IMR-90 (cell line): ENCODE results near the gene CFAP210. TPM values are rescaled to one million over a fixed set of nuclear protein-coding genes. Genes with fewer than 3 reads are reported as not detected.

Experiments used
- ATAC-seq: fragments of 200-7000 bp; cut with Tn5 transposase; 2 replicates; pipeline ENCODE4 v1.9.1; 2020; ENCODE audit warnings: low read depth, mild to moderate bottlenecking, moderate library complexity
- BruUV-seq: library from RNA; stranded (reverse); fragments of 400-500 nt; replicated peaks from 2 replicates; lab custom pipeline; 2021; lab: Mats Ljungman, UMichigan
- CTCF ChIA-PET: fragments of 300-600 bp; formaldehyde crosslinking; extraction: SDS; loops from one replicate; lab custom pipeline; 2021; ENCODE audit warnings: antibody characterized with exemption; lab: Yijun Ruan, JAX
- POLR2A ChIA-PET: fragments of 300-600 bp; sonication (Branson Sonifier 250); formaldehyde crosslinking; loops from one replicate; lab custom pipeline; 2022; ENCODE audit warnings: antibody characterized with exemption; ENCODE audit not compliant: unreplicated experiment; lab: Charles Lee
- DNase-seq: peaks from one replicate; pipeline ENCODE4 v3.0.0; 2013
- H2AFZ ChIP-seq: replicated peaks from 2 replicates; pipeline ENCODE3; 2013; ENCODE audit warnings: low read length, mild to moderate bottlenecking; ENCODE audit not compliant: poor library complexity
- H2AK5ac ChIP-seq: 2 replicates; pipeline ENCODE4 v1.6.1; 2013; ENCODE audit warnings: low read depth, low read length, inconsistent platforms
- H2AK9ac ChIP-seq: replicated peaks from 2 replicates; pipeline ENCODE3; 2013; ENCODE audit warnings: mild to moderate bottlenecking, low read depth, low read length, moderate library complexity; ENCODE audit not compliant: poor library complexity
- H2BK120ac ChIP-seq: 2 replicates; pipeline ENCODE4 v1.6.1; 2013; ENCODE audit warnings: low read depth, low read length, inconsistent platforms
- H2BK15ac ChIP-seq: 3 replicates; pipeline ENCODE4 v1.6.1; 2013; ENCODE audit warnings: low read depth, low read length, inconsistent platforms
- H2BK20ac ChIP-seq: 2 replicates; pipeline ENCODE4 v1.6.1; 2013; ENCODE audit warnings: low read depth, mild to moderate bottlenecking, inconsistent platforms, low read length, moderate library complexity
- H2BK5ac ChIP-seq: 2 replicates; pipeline ENCODE4 v1.6.1; 2013; ENCODE audit warnings: mild to moderate bottlenecking, low read depth, low read length, inconsistent platforms; ENCODE audit not compliant: poor library complexity, severe bottlenecking
- H3K14ac ChIP-seq: replicated peaks from 2 replicates; pipeline ENCODE4 v1.6.1; 2013; ENCODE audit warnings: low read depth, low read length, inconsistent platforms
- H3K18ac ChIP-seq: 2 replicates; pipeline ENCODE4 v1.6.1; 2013; ENCODE audit warnings: low read depth, low read length, control low read depth
- H3K23ac ChIP-seq: 2 replicates; pipeline ENCODE4 v1.6.1; 2013; ENCODE audit warnings: low read depth, low read length, inconsistent platforms
- H3K27ac ChIP-seq: 2 replicates; pipeline ENCODE4 v1.5.1; 2013; ENCODE audit warnings: mild to moderate bottlenecking, control low read depth, low read length; ENCODE audit not compliant: insufficient read depth
- H3K27me3 ChIP-seq: 2 replicates; pipeline ENCODE4 v1.6.1; 2013; ENCODE audit warnings: low read length; ENCODE audit not compliant: control insufficient read depth, insufficient read depth
- H3K36me3 ChIP-seq: 2 replicates; pipeline ENCODE4 v1.6.1; 2013; ENCODE audit warnings: low read length, mixed read lengths; ENCODE audit not compliant: control insufficient read depth, insufficient read depth
- H3K4ac ChIP-seq: 2 replicates; pipeline ENCODE4 v1.6.1; 2013; ENCODE audit warnings: low read depth, low read length, inconsistent platforms
- H3K4me1 ChIP-seq: 2 replicates; pipeline ENCODE4 v1.6.1; 2013; ENCODE audit warnings: low read length, mixed read lengths; ENCODE audit not compliant: control insufficient read depth, insufficient read depth
- H3K4me2 ChIP-seq: 2 replicates; pipeline ENCODE4 v1.6.1; 2013; ENCODE audit warnings: low read depth, mild to moderate bottlenecking, control low read depth, low read length, moderate library complexity
- H3K4me3 ChIP-seq: 2 replicates; pipeline ENCODE4 v1.5.1; 2013; ENCODE audit warnings: low read depth, mild to moderate bottlenecking, control low read depth, low read length, moderate library complexity; ENCODE audit not compliant: insufficient read depth
- H3K56ac ChIP-seq: 2 replicates; pipeline ENCODE4 v1.6.1; 2013; ENCODE audit warnings: low read length, inconsistent platforms; ENCODE audit not compliant: insufficient read depth; ENCODE audit errors: extremely low read depth
- H3K79me1 ChIP-seq, 2 experiments: 2 replicates each; pipeline ENCODE4 v1.6.1; 2013; ENCODE audit warnings: low read length in 2 of 2, inconsistent platforms in 1 of 2, low read depth in 1 of 2
- H3K9ac ChIP-seq: 2 replicates; pipeline ENCODE4 v1.6.1; 2013; ENCODE audit warnings: low read depth, low read length, control low read depth
- H3K9me1 ChIP-seq: 2 replicates; pipeline ENCODE4 v1.6.1; 2013; ENCODE audit warnings: low read length, inconsistent platforms; ENCODE audit not compliant: insufficient read depth
- H3K9me3 ChIP-seq: 2 replicates; pipeline ENCODE4 v1.6.1; 2013; ENCODE audit warnings: low read length; ENCODE audit not compliant: control insufficient read depth, insufficient read depth
- H4K20me1 ChIP-seq: 2 replicates; pipeline ENCODE4 v1.6.1; 2013; ENCODE audit warnings: low read length, inconsistent platforms; ENCODE audit not compliant: insufficient read depth
- H4K5ac ChIP-seq: 2 replicates; pipeline ENCODE4 v1.6.1; 2013; ENCODE audit warnings: mild to moderate bottlenecking, low read depth, low read length, control low read depth
- H4K8ac ChIP-seq, 2 experiments: 2 replicates each; pipeline ENCODE4 v1.6.1; 2013; ENCODE audit warnings: low read depth in 2 of 2, low read length in 2 of 2, control low read depth in 1 of 2, inconsistent platforms in 1 of 2
- H4K91ac ChIP-seq: 2 replicates; pipeline ENCODE4 v1.6.1; 2013; ENCODE audit warnings: low read depth, low read length, inconsistent platforms; ENCODE audit not compliant: insufficient read depth
- CEBPB ChIP-seq: IDR thresholded peaks from 2 replicates; pipeline ENCODE4 v1.6.1; 2012; ENCODE audit warnings: low read depth, low read length, improper control_type of control experiment
- MXI1 ChIP-seq: IDR thresholded peaks from 2 replicates; pipeline ENCODE4 v1.6.1; 2012; ENCODE audit warnings: low read depth, mild to moderate bottlenecking, low read length, moderate library complexity, borderline replicate concordance
- RCOR1 ChIP-seq: IDR thresholded peaks from 2 replicates; pipeline ENCODE4 v1.6.1; 2012; ENCODE audit warnings: mild to moderate bottlenecking, low read length, improper control_type of control experiment; ENCODE audit not compliant: insufficient replicate concordance
- USF2 ChIP-seq: fragments of 150-350 bp; IDR thresholded peaks from 2 replicates; pipeline ENCODE4 v1.6.1; 2017; ENCODE audit warnings: mild to moderate bottlenecking, antibody characterized with exemption, low read length, low read depth
- WGBS, 2 experiments: methylation state at CpG; one replicate each; pipeline versions ENCODE4 v1.1.5 to v1.1.7; 2013; ENCODE audit warnings: missing lambda C conversion rate in 2 of 2; ENCODE audit not compliant: insufficient read length in 1 of 2; ENCODE audit errors: extremely low coverage in 2 of 2; 5-methylcytosine and 5-hydroxymethylcytosine counted together
- dilution Hi-C: fragments of 300-500 bp; cut with HindIII; formaldehyde crosslinking; loops from one replicate; pipeline ENCODE4 v1.14.3; 2018; ENCODE audit warnings: low sequenced_read_pairs; ENCODE audit not compliant: unreplicated experiment
- in situ Hi-C: fragments of 300-500 bp; cut with MboI; formaldehyde crosslinking; loops from 3 replicates; pipeline ENCODE4 v1.14.3; 2019; ENCODE audit warnings: low sequenced_read_pairs, inconsistent platforms, mixed read lengths
- intact Hi-C: fragments of 100-400 bp; cut with micrococcal nuclease; formaldehyde crosslinking; loops from 2 replicates; pipeline ENCODE4 v1.10.0; 2022
- polyA plus RNA-seq, 3 experiments: library from polyadenylated mRNA; depleted of rRNA; stranded (reverse); fragments of >200 nt; gene quantifications; 2 replicates each; pipeline ENCODE4 v1.2.3, GENCODE V29; 2012; ENCODE audit warnings: low replicate concordance in 1 of 3
- total RNA-seq: library from RNA; depleted of rRNA; stranded (reverse); fragments of >200 nt; gene quantifications from 2 replicates; pipeline ENCODE4 v1.2.3, GENCODE V29; 2012

Gene CFAP210
- total and polyA plus RNA-seq, 2 of the 4 experiments (the other 2 are of a cell fraction): not detected

DNA sequence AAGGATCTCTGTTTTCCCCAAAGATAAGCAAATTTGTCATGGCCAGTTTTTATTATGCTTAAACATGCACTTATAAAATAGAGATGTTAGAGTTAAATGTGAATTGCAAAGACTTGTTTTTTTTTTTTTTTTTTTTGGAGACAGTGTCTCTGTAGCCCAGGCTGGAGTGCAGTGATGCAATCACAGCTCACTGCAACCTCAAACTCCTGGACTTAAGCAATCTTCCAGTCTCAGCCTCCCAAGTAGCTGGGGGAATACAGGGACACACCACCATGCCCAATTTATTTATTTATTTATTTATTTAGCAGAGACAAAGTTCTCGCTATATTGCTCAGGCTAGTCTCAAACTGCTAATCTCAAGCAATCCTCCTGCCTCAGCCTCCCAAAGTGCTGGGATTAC lies 15.1 kb upstream of the CFAP210 start:
- Histone ChIP-seq H4K5ac (no peak overlapping the region), H3K27ac (no peak overlapping the region), H3K14ac (no peak overlapping the region), H3K79me1 (no peaks in the 10 kb centered on the region), H3K9ac (no peak overlapping the region), H3K9me1 (peaks cover 10% of the 10 kb centered on the region; the same call in 1 of the 2 replicates), H3K36me3 (peaks cover 3% of the 10 kb centered on the region), H3K4me1 (peaks cover 4% of the 10 kb centered on the region), H3K4me2 (no peak overlapping the region), H2BK20ac (no peak overlapping the region), H3K4me3 (no peak overlapping the region), H2AFZ (no peak overlapping the region), H4K8ac (no peak overlapping the region), H3K56ac (no peak overlapping the region), H2BK120ac (no peak overlapping the region), H2AK5ac (no peak overlapping the region), H3K9me3 (no peaks in the 10 kb centered on the region), H3K27me3 (no peaks in the 10 kb centered on the region), H3K23ac (no peak overlapping the region), H3K18ac (no peak overlapping the region), H4K91ac (no peak overlapping the region), H3K4ac (no peak overlapping the region), H2BK15ac (no peak overlapping the region), H2BK5ac (no peak overlapping the region), H4K20me1 (no peaks in the 10 kb centered on the region), H2AK9ac (no peak overlapping the region)
- in situ Hi-C loops (no loop called here), intact Hi-C loops (no loop called here), dilution Hi-C loops (no loop called here)
- BruUV-seq: no TSS peak
- ChIA-PET CTCF (no interaction called here), POLR2A (no interaction called here)
- no CpG with 5 or more reads among the region's 1 CpG for WGBS, 2 experiments
- DNase-seq (no peak), ATAC-seq (no peak)
- TF ChIP-seq MXI1 (no peak), CEBPB (peak; percentile 51; the same call in 1 of the 2 replicates), RCOR1 (no peak), USF2 (no peak)
